ENCODE data around the gene LMTK3.

LMTK3 gene

GRCh38 chr19:48468772-48469288, 42.8 kb downstream of the LMTK3 start:
- peak; percentile 100 for DNase-seq

- peak; percentile 36 for DNase-seq
Measured at GRCh38 chr19:48466561-48467325, 44.9 kb downstream of the LMTK3 start.

GRCh38 chr19:48465215-48465614, 46.4 kb downstream of the LMTK3 start:
- DNase-seq: no peak

GRCh38 chr19:48461982-48462655, 49.5 kb downstream of the LMTK3 start:
- DNase-seq: no peak

- no peak for DNase-seq
Measured at GRCh38 chr19:48461651-48461981, 50.0 kb downstream of the LMTK3 start.

GRCh38 chr19:48458016-48458415, 53.6 kb downstream of the LMTK3 start:
- DNase-seq: no peak

GRCh38 chr19:48456864-48457263, 54.8 kb downstream of the LMTK3 start:
- no peak for DNase-seq

GRCh38 chr19:48455908-48456562, 55.6 kb downstream of the LMTK3 start:
- no peak for DNase-seq

- no peak for DNase-seq
Measured at GRCh38 chr19:48455171-48455907, 56.3 kb downstream of the LMTK3 start, which contains the start of gene KCNJ14. KCNJ14 (plus strand) TSS chr19:48455574; CDS start chr19:48461725, 6,151 bp downstream.

GRCh38 chr19:48454150-48454730, 57.4 kb downstream of the LMTK3 start:
- no peak for DNase-seq

GRCh38 chr19:48452289-48453190, 59.1 kb downstream of the LMTK3 start:
- no peak for DNase-seq

GRCh38 chr19:48451624-48452023, 60.0 kb downstream of the LMTK3 start:
- no peak for DNase-seq

- no peak for DNase-seq
Measured at GRCh38 chr19:48450863-48451262, 60.8 kb downstream of the LMTK3 start.

GRCh38 chr19:48450441-48450840, 61.2 kb downstream of the LMTK3 start:
- no peak for DNase-seq

- DNase-seq: no peak
Measured at GRCh38 chr19:48448563-48448962, 63.1 kb downstream of the LMTK3 start.

GRCh38 chr19:48446579-48446978, 65.1 kb downstream of the LMTK3 start:
- DNase-seq: no peak

GRCh38 chr19:48445606-48446481, 65.8 kb downstream of the LMTK3 start, which contains the start of gene GRWD1:
GRWD1 (plus strand) TSS chr19:48445983; CDS start chr19:48446006, 23 bp downstream.
- peak; percentile 95 for DNase-seq

GRCh38 chr19:48445256-48445605, 66.4 kb downstream of the LMTK3 start:
- DNase-seq: peak; percentile 60

- DNase-seq: no peak
Measured at GRCh38 chr19:48444936-48445200, 66.8 kb downstream of the LMTK3 start.

- no peak for DNase-seq
Measured at GRCh38 chr19:48444129-48444935, 67.3 kb downstream of the LMTK3 start.
